Right renal pelvis (tissue), 4 donors: ENCODE results near the gene KLHL34. TPM values are rescaled to one million over a fixed set of nuclear protein-coding genes. Genes with fewer than 3 reads are reported as not detected.

Experiments used
- DNase-seq, 4 donors: peaks; one replicate each; pipeline ENCODE4 v3.0.0-alpha.2; 2013; ENCODE audit warnings: low read depth in 4 of 4, low spot score in 3 of 4, missing footprints in 1 of 4
- polyA plus RNA-seq, 4 donors: library from polyadenylated mRNA; unstranded; fragments of 120-200 nt; gene quantifications; one replicate each; pipeline ENCODE4 v1.2.1, GENCODE V29; 2013; ENCODE audit not compliant: insufficient read length in 4 of 4

Gene KLHL34
- polyA plus RNA-seq, result under 1 TPM in 3 of 4 donors, not detected in 1; 0.04 to 0.12 (median 0.07) TPM

GRCh38 chrX:21658152-21658737 is at the start of gene KLHL34:
TSS of gene KLHL34 (minus strand) at chrX:21658330. CDS start at chrX:21657788, 542 bp downstream.
- DNase-seq, result no peak

GRCh38 chrX:21705225-21705624 is 47.1 kb upstream of the KLHL34 start:
- DNase-seq, result no peak

GRCh38 chrX:21702725-21703124 is 44.6 kb upstream of the KLHL34 start:
- no peak for DNase-seq

- DNase-seq, result no peak
Measured at GRCh38 chrX:21700967-21701366, 42.8 kb upstream of the KLHL34 start.

- no peak for DNase-seq
Measured at GRCh38 chrX:21700275-21700674, 42.1 kb upstream of the KLHL34 start.

- no peak for DNase-seq
Measured at GRCh38 chrX:21699136-21699535, 41.0 kb upstream of the KLHL34 start.

- DNase-seq, result no peak
Measured at GRCh38 chrX:21698272-21698671, 40.1 kb upstream of the KLHL34 start.

GRCh38 chrX:21691512-21692018 is 33.4 kb upstream of the KLHL34 start:
- DNase-seq, result no peak

GRCh38 chrX:21683941-21684340 is 25.8 kb upstream of the KLHL34 start:
- no peak for DNase-seq

- DNase-seq, result no peak
Measured at GRCh38 chrX:21678048-21678612, 20.0 kb upstream of the KLHL34 start.

GRCh38 chrX:21675931-21676330 is 17.8 kb upstream of the KLHL34 start:
- DNase-seq, result no peak

GRCh38 chrX:21674430-21675186 is 16.5 kb upstream of the KLHL34 start:
- DNase-seq, result no peak

- no peak for DNase-seq
Measured at GRCh38 chrX:21666679-21667078, 8.5 kb upstream of the KLHL34 start.

GRCh38 chrX:21666252-21666651 is 8.1 kb upstream of the KLHL34 start:
- no peak for DNase-seq

- no peak for DNase-seq
Measured at GRCh38 chrX:21662761-21663160, 4.6 kb upstream of the KLHL34 start.

GRCh38 chrX:21661316-21661715 is 3.2 kb upstream of the KLHL34 start:
- no peak for DNase-seq

- DNase-seq, result no peak
Measured at GRCh38 chrX:21660156-21660555, 2.0 kb upstream of the KLHL34 start.

GRCh38 chrX:21659320-21659719 is 1.2 kb upstream of the KLHL34 start:
- no peak for DNase-seq

GRCh38 chrX:21658746-21659145 is 616 bp upstream of the KLHL34 start:
- no peak for DNase-seq

GRCh38 chrX:21657318-21658151 is 595 bp downstream of the KLHL34 start:
- DNase-seq, result no peak
